D721Med (cell line): ENCODE data around the gene SALL3.

Source experiments
- DNase-seq: peaks from one replicate; pipeline ENCODE4 v3.0.0; 2011; ENCODE audit warnings: low spot score; ENCODE audit not compliant: insufficient read length
- FAIRE-seq: peaks from 2 replicates; lab custom pipeline; 2011; peaks lifted over from hg19 to GRCh38; lab: Jason Lieb, UNC
- TF ChIP-seq, protein P1 (sequence below): IDR thresholded peaks from 2 replicates; pipeline ENCODE4 v1.5.1; 2012; ENCODE audit warnings: mild to moderate bottlenecking, control low read depth; ENCODE audit not compliant: insufficient read depth; ENCODE audit errors: missing control alignments

The SALL3 gene

DNA sequence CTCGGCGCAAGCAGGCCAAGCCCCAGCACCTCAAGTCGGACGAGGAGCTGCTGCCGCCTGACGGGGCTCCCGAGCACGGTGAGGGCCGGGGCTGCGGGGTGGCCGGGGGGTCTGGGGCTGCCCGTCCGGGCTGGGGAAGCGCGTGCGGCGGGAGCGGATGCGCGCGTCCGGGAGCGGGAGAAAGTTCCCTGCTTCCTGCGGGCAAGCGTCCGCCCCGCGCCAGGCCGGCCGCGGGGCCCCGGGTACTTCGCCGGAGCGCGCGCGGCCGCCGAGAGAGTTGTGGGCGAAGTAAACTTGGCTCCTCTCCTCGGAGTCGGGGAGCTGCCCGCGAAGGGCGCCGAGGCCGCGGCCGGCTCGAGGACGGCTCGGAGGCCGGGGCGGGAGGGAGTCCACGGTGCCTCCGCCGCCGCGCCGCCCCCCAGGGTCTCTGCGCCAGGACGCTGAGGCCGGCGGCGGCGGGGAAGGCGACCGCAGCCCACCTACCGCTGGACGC, 707 bp downstream of the SALL3 start:
- no peak for FAIRE-seq
- TF ChIP-seq, protein P1, sequence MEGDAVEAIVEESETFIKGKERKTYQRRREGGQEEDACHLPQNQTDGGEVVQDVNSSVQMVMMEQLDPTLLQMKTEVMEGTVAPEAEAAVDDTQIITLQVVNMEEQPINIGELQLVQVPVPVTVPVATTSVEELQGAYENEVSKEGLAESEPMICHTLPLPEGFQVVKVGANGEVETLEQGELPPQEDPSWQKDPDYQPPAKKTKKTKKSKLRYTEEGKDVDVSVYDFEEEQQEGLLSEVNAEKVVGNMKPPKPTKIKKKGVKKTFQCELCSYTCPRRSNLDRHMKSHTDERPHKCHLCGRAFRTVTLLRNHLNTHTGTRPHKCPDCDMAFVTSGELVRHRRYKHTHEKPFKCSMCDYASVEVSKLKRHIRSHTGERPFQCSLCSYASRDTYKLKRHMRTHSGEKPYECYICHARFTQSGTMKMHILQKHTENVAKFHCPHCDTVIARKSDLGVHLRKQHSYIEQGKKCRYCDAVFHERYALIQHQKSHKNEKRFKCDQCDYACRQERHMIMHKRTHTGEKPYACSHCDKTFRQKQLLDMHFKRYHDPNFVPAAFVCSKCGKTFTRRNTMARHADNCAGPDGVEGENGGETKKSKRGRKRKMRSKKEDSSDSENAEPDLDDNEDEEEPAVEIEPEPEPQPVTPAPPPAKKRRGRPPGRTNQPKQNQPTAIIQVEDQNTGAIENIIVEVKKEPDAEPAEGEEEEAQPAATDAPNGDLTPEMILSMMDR, result no peak

DNA sequence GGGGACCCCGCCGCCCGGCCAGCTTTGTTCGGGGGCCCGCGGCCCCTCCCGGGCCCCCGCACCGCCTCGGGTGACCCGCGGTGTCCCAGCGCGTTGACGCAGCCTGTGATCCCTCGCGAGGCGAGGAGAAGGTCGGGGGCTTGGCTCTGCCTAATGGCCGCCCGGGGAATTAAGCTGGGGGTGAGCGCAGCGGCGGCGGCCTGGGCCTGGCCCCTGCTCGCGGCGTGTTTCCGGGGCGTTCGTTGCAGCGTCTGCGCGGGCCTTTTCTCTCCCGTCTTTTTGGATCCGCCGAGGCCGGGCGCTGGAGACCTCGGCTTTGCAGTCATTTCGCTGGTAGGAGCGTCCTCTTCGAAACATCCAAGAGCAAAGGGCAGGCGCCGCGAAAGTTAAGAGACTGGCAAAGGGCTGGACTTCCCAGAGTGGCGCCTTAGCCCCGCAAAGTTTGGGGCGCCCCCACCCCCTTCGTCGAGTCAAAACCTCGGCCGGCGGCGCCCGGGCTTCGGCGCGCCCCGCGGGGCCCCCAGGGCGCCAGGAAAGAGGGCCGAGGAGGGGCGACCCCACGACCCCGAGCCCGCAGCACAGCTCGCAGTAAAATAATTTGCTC, 1.3 kb downstream of the SALL3 start:
- DNase-seq (no peak), FAIRE-seq (no peak)
- TF ChIP-seq, protein P1, result no peak

More for the DNA sequence above, 707 bp downstream of the SALL3 start:
- DNase-seq, result no peak

DNA sequence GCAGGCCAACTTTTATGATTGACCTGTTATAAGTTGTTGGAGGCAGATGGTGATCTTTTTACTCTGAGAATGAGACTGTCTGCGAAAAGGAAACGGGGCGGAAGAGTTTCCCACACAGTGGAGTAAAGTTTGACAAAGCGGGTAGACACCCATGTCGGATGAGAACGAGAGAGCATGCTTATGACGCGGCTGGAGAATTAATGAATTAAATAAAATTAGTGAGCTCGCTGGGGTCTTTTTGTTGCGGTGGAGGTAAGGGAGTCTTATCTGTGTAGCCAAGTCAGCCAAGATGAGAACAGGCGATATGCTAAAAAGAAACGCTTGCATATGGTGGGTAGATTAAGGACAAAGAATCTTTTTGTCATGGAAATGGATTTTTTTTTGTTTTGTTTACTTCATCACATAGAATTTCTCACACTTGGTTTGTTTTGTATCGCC, 1.8 kb downstream of the SALL3 start:
- DNase-seq, result no peak
- no peak for FAIRE-seq
- TF ChIP-seq, protein P1, result no peak

DNA sequence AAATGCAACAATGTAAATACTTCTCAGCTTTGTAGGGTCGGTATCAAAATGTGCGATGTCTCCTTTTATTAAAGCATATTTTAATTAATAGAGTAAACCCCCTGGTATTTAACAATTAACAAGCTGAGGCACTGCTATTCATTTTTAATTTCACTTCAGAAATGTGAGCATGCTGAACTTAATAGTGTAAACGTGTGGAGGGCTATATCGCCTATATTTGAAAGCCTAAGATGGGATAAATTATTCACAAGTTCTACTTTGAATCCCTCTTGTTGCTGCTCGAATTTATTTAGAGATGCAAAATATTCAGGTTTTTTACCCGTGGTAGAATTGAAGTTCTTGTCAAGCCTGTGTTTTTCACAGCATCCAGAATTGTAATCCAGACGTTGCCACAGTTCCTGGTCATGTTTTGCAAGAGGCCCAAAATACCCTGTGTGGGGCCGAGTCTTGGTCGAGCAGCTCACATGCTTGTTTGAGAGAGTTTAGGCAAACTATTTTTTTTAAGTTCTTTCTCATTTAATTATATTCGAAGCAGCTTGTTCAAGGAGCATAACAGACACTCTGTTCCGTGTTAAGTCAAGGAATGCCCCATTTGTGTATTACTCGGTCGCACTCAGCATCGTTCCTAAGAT, 2.5 kb downstream of the SALL3 start:
- FAIRE-seq (no peak), DNase-seq (no peak)
- TF ChIP-seq, protein P1, result no peak

DNA sequence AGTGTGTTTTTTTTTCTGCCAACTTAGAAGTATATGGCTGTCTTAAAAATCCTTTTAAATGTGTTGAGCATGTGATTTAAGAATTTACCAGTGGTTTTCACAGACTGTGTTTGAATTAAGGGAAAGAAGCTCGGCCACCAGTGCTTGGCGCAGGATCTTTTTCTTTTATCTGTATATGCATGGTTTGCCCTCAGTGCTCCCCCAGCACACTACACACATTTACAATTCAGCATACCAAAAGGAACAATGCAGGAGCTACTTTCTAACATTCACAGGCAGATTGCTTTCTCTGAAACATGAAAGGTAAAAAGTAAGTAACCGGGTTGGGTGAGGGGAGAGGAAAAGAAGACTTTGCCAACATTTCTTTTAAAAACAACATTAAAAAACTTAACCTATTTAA, 3.9 kb downstream of the SALL3 start:
- FAIRE-seq (no peak), DNase-seq (no peak)
- TF ChIP-seq, protein P1, result no peak

DNA sequence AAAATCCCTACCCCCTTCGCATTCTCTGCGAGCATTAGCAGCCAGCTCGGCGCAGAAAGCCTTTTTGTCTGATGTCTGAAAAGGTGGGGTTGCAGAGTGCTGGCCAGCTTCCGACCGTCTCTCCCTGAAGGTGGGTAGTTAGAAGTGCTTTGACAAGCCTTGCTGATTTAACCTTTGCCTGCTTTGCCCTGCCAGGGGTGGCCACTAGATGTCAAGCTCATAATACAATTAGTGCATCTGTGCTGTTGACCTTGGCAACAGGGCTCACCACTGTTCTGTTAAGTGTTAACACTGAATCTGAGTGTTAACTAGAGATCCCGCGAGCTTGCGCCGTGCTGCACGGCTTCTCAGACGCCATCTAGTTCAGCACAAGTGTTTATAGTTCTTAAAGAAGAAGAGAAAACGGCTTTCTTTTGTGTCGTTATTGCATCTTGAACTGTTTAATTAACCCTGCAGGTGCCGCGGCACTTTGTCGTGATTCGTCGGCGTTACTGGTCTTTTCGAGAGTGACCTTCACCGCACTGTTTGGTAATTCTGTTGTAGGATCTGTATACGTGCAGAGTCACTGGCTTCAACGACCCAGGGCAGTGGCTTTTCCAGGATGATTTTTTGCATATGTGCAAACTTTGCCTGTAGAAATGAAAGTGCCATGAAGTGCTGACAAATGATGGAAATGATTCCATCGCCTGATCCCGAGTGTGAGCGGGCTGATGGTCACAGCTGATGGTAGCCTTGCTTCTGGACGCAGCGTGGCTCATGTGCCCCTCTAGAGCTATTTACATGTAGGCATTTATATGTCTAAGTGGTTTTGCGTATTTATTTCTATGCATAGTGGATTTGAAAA, 5.5 kb downstream of the SALL3 start:
- DNase-seq, result no peak
- FAIRE-seq, result no peak

More for the DNA sequence above, 5.5 kb downstream of the SALL3 start:
- TF ChIP-seq, protein P1, result no peak
